Activated T-cell treated with anti-CD3 and anti-CD28 coated beads, Interleukin-2, amount 50 U/mL, for 72 hours (primary cell): Measurements from ENCODE around the gene ESYT3. TPM values are rescaled to one million over a fixed set of nuclear protein-coding genes. Genes with fewer than 3 reads are reported as not detected.

Experiments
- ATAC-seq, 2 donors: fragments of 150-1000 bp; cut with Tn5 transposase; replicated peaks in 1 of 2; 2 replicates each; pipeline ENCODE4 v1.10.0; 2021; ENCODE audit warnings: moderate library complexity in 2 of 2, mild to moderate bottlenecking in 1 of 2
- DNase-seq, 2 donors: peaks; one replicate each; pipeline ENCODE4 v3.0.0; 2021 to 2022; ENCODE audit warnings: mixed read lengths in 1 of 2
- H3K27ac Mint-ChIP-seq: one replicate; pipeline ENCODE4 v1.8.0; 2022; ENCODE audit warnings: mild to moderate bottlenecking, moderate library complexity, mixed read lengths
- H3K27me3 Mint-ChIP-seq: one replicate; pipeline ENCODE4 v1.8.0; 2022; ENCODE audit warnings: low read depth, mixed read lengths
- H3K36me3 Mint-ChIP-seq, 2 donors: one replicate each; pipeline ENCODE4 v1.8.0; 2022; ENCODE audit warnings: mixed read lengths in 2 of 2, mild to moderate bottlenecking in 1 of 2; ENCODE audit not compliant: insufficient read depth in 2 of 2
- H3K4me1 Mint-ChIP-seq: one replicate; pipeline ENCODE4 v1.8.0; 2022; ENCODE audit warnings: low read depth, mixed read lengths
- H3K4me3 Mint-ChIP-seq, 2 donors: one replicate each; pipeline ENCODE4 v1.8.0; 2022; ENCODE audit warnings: mild to moderate bottlenecking in 2 of 2, mixed read lengths in 2 of 2, moderate library complexity in 2 of 2
- H3K9me3 Mint-ChIP-seq, 2 donors: one replicate each; pipeline ENCODE4 v1.8.0; 2022; ENCODE audit warnings: mixed read lengths in 2 of 2
- total RNA-seq, 2 donors: library from RNA; stranded (reverse); gene quantifications; one replicate each; pipeline ENCODE4 v1.2.3, GENCODE V29; 2022

ESYT3 gene
- total RNA-seq, result 1 to 10 TPM in 1 of 2 donors, under 1 TPM in 1; 0.22 to 1.1 TPM

GRCh38 chr3:138434276-138434874 is at the start of gene ESYT3:
ESYT3 (plus strand) TSS chr3:138434616; CDS start chr3:138434799, 183 bp downstream.
- ATAC-seq, result peak; percentile 96 to 97
- DNase-seq, result peak; percentile 76 to 77
- H3K27me3 Mint-ChIP-seq, result peaks cover 55% of the 10 kb centered on the region
- peak within 1 kb of the TSS; percentile 87 to 89 for H3K4me3 Mint-ChIP-seq
- H3K27ac Mint-ChIP-seq, result peak within 1 kb of the TSS; percentile 59
- peaks cover 6% of the 10 kb centered on the region for H3K4me1 Mint-ChIP-seq
- no peaks in the 10 kb centered on the region for H3K9me3 Mint-ChIP-seq
- H3K36me3 Mint-ChIP-seq, result no peaks in the 10 kb centered on the region

GRCh38 chr3:138384976-138385375 is 49.4 kb upstream of the ESYT3 start:
- Mint-ChIP-seq H3K4me3 (no peak overlapping the region), H3K36me3 (no peaks in the 10 kb centered on the region), H3K27me3 (peaks cover 5% of the 10 kb centered on the region), H3K27ac (no peak overlapping the region), H3K4me1 (no peaks in the 10 kb centered on the region), H3K9me3 (no peaks in the 10 kb centered on the region)
- ATAC-seq (no peak), DNase-seq (no peak)

GRCh38 chr3:138389144-138389601 is 45.2 kb upstream of the ESYT3 start:
- no peaks in the 10 kb centered on the region for H3K36me3 Mint-ChIP-seq
- H3K4me1 Mint-ChIP-seq, result no peaks in the 10 kb centered on the region
- no peak overlapping the region for H3K4me3 Mint-ChIP-seq
- ATAC-seq (peak; percentile 32 to 83), DNase-seq (peak in 1 of 2 donors; percentile 7)
- H3K27me3 Mint-ChIP-seq, result peaks cover 18% of the 10 kb centered on the region
- no peaks in the 10 kb centered on the region for H3K9me3 Mint-ChIP-seq
- no peak overlapping the region for H3K27ac Mint-ChIP-seq

- DNase-seq (no peak), ATAC-seq (no peak)
- Mint-ChIP-seq H3K4me3 (no peak overlapping the region), H3K27me3 (peaks cover 13% of the 10 kb centered on the region), H3K36me3 (no peaks in the 10 kb centered on the region), H3K27ac (no peak overlapping the region), H3K9me3 (no peaks in the 10 kb centered on the region), H3K4me1 (no peaks in the 10 kb centered on the region)
Measured at GRCh38 chr3:138389841-138390581, 44.4 kb upstream of the ESYT3 start.

GRCh38 chr3:138390582-138390932 is 43.9 kb upstream of the ESYT3 start:
- H3K36me3 Mint-ChIP-seq, result no peaks in the 10 kb centered on the region
- H3K27ac Mint-ChIP-seq, result no peak overlapping the region
- ATAC-seq (no peak), DNase-seq (no peak)
- no peaks in the 10 kb centered on the region for H3K9me3 Mint-ChIP-seq
- H3K4me3 Mint-ChIP-seq, result no peak overlapping the region
- peaks cover 13% of the 10 kb centered on the region for H3K27me3 Mint-ChIP-seq
- no peaks in the 10 kb centered on the region for H3K4me1 Mint-ChIP-seq

- no peak for ATAC-seq
- H3K4me1 Mint-ChIP-seq, result no peaks in the 10 kb centered on the region
- no peak for DNase-seq
- H3K27me3 Mint-ChIP-seq, result peaks cover 13% of the 10 kb centered on the region
- H3K36me3 Mint-ChIP-seq, result no peaks in the 10 kb centered on the region
- no peak overlapping the region for H3K27ac Mint-ChIP-seq
- no peak overlapping the region for H3K4me3 Mint-ChIP-seq
- H3K9me3 Mint-ChIP-seq, result no peaks in the 10 kb centered on the region
Measured at GRCh38 chr3:138394156-138394555, 40.3 kb upstream of the ESYT3 start.

GRCh38 chr3:138394686-138395085 is 39.7 kb upstream of the ESYT3 start:
- no peak overlapping the region for H3K27ac Mint-ChIP-seq

GRCh38 chr3:138395865-138396751 is 38.3 kb upstream of the ESYT3 start:
- no peaks in the 10 kb centered on the region for H3K9me3 Mint-ChIP-seq
- no peak for ATAC-seq

More at GRCh38 chr3:138394686-138395085, 39.7 kb upstream of the ESYT3 start:
- Mint-ChIP-seq H3K4me1 (no peaks in the 10 kb centered on the region), H3K9me3 (no peaks in the 10 kb centered on the region), H3K27me3 (peaks cover 13% of the 10 kb centered on the region), H3K4me3 (no peak overlapping the region), H3K36me3 (no peaks in the 10 kb centered on the region)
- ATAC-seq (no peak), DNase-seq (no peak)

GRCh38 chr3:138396752-138397410 is 37.5 kb upstream of the ESYT3 start:
- H3K27ac Mint-ChIP-seq, result no peak overlapping the region

More at GRCh38 chr3:138395865-138396751, 38.3 kb upstream of the ESYT3 start:
- no peaks in the 10 kb centered on the region for H3K36me3 Mint-ChIP-seq
- H3K4me3 Mint-ChIP-seq, result no peak overlapping the region
- peaks cover 2% of the 10 kb centered on the region for H3K27me3 Mint-ChIP-seq
- DNase-seq, result no peak
- H3K27ac Mint-ChIP-seq, result no peak overlapping the region
- H3K4me1 Mint-ChIP-seq, result no peaks in the 10 kb centered on the region

GRCh38 chr3:138397983-138398382 is 36.4 kb upstream of the ESYT3 start:
- DNase-seq (no peak), ATAC-seq (no peak)

More at GRCh38 chr3:138396752-138397410, 37.5 kb upstream of the ESYT3 start:
- H3K4me3 Mint-ChIP-seq, result no peak overlapping the region
- H3K9me3 Mint-ChIP-seq, result no peaks in the 10 kb centered on the region
- no peaks in the 10 kb centered on the region for H3K36me3 Mint-ChIP-seq
- ATAC-seq (no peak), DNase-seq (no peak)
- no peaks in the 10 kb centered on the region for H3K4me1 Mint-ChIP-seq
- H3K27me3 Mint-ChIP-seq, result no peaks in the 10 kb centered on the region

GRCh38 chr3:138398791-138399575 is 35.4 kb upstream of the ESYT3 start:
- H3K36me3 Mint-ChIP-seq, result no peaks in the 10 kb centered on the region
- H3K4me1 Mint-ChIP-seq, result no peaks in the 10 kb centered on the region
- H3K27me3 Mint-ChIP-seq, result no peaks in the 10 kb centered on the region
- no peak overlapping the region for H3K27ac Mint-ChIP-seq
- no peak overlapping the region for H3K4me3 Mint-ChIP-seq
- DNase-seq (no peak), ATAC-seq (no peak)
- no peaks in the 10 kb centered on the region for H3K9me3 Mint-ChIP-seq

More at GRCh38 chr3:138397983-138398382, 36.4 kb upstream of the ESYT3 start:
- Mint-ChIP-seq H3K36me3 (no peaks in the 10 kb centered on the region), H3K9me3 (no peaks in the 10 kb centered on the region), H3K4me3 (no peak overlapping the region), H3K4me1 (no peaks in the 10 kb centered on the region), H3K27me3 (no peaks in the 10 kb centered on the region), H3K27ac (no peak overlapping the region)

- Mint-ChIP-seq H3K4me3 (no peak overlapping the region), H3K27me3 (peaks cover 3% of the 10 kb centered on the region), H3K27ac (no peak overlapping the region), H3K9me3 (no peaks in the 10 kb centered on the region), H3K36me3 (no peaks in the 10 kb centered on the region), H3K4me1 (no peaks in the 10 kb centered on the region)
- ATAC-seq (no peak), DNase-seq (no peak)
Measured at GRCh38 chr3:138399766-138400165, 34.6 kb upstream of the ESYT3 start.
